NCI-H2081 (cell line): ENCODE data around the gene FCHO1.
A peak's percentile ranks its signal among the peaks of the same experiment; 100 is the strongest.
"Not testable (repeated sequence)": the region's sequence is repeated elsewhere in the genome, so short reads cannot be mapped to it uniquely, and the experiment has no call there.

Experiments used
- DNase-seq, 2 experiments: peaks; one replicate each; lab custom pipeline; 2025; lab: John Stamatoyannopoulos, UW

Gene FCHO1

DNA sequence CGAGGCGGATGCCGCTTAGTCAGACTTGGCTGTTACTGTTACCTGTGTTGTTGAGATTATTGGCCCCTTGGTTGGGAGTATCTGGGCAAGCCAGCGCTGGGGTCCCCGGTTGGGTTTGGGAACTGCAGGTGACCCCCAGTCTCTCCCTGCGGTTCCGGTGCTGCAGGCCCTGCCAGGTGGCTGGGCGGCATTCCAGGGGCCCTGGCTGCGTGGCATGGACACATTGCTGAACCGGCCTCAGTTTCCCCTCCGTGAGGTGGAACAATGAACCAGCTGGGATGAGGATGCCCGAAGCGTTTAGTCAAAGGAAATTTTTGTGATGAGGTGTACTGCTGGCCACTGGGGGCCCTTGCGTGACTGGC lies 44.2 kb downstream of the FCHO1 start:
- DNase-seq = no peak

DNA sequence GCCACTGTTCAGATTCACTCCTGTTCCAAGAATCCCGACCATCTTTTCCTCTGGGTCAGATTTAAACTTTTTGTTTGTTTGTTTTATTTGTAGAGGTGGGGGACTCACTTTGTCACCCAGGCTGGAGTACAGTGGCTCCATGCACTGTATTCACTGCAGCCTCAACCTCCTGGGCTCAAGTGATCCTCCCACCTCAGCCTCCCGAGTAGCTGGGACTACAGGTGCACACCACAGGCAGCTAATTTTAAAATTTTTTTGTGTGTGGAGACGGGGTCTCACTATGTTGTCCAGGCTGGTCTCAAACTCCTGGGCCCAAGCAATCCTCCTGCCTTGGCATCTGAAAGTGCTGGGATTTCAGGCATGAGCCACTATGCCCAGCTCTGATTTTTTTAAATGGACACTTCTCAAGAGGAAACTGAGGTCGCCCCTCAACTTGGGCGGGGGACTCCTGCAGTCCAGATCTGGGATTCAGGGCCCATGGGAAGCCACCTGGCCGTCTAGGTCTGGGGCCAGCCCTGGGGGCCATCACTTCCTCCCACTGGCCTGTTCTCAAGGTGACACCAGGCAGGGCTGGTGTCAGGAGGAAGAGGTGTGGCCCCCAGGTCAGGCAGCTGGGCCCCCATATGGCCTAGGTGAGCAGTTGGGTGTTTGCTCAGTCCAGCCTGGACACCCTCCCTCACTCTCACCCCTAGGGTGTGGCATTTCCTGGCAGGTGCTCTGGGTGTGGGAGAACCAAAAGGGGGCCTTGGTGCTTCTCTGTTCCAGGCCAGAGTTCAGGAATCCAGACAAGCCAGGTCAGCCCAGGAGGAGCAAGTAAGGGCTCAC lies 44.9 kb downstream of the FCHO1 start:
- no peak for DNase-seq

DNA sequence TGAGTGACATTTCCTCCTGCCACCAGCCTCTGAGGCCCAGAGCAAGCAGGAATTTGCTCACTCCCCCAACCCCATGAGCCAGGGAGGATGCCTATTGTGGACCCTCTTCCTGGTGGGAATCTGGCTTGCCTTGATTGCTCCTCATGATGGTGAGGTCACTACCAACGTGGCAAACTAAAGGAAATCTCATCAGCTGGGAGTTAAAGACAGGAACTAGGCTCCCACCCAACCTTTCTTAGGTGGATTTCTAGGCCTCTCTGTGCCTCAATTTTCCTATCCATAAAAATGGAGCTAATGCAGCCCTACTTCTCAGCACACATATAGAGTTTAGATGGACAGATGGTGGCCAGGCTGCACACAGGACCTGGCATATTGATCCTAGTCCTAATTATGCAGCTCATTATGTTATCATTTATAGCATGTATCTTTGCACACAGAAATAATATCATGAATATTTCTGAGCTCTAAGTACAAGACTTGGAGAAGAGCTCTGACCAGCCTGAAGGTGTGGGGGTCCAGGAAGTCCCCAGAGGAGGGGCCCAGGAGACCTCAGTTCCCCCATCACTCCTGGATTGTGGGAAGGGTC lies 45.7 kb downstream of the FCHO1 start:
- no peak for DNase-seq

DNA sequence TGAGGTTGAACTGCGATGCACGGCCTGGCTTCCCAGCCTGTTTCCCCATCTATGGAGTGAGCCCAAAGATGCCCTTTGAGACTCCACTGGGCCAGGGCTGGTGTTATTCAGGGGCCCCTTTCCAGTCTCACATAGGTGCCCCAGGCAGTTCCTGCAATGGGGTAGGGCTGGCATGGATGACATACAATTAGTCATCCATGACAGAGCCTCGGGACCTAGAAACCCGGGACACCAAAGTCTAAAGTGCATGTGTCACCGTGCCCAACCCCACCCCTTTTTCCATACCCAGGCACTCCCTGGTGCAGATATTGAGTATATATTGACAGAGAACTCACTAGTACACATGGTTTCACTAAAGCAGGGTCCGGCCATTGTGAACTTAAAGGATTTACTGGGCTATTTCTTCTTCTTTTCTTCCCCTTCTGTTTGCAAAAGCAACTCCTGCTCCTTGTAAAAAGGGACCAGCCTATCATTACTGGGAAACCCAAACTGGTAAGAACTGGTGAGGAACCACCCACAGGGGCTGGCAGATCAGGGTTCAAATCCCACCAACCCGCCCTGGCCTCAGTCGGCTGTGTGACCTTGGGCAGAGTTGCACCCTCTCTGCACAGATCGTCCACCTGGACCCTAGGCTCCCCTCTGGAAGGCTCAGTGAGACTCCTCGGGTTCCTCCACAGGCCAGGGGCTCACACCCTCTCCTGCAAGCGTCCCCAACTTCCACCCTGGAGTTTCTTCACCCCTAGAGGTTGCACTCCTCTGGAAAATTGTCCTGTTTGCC lies 46.3 kb downstream of the FCHO1 start:
- DNase-seq = no peak

DNA sequence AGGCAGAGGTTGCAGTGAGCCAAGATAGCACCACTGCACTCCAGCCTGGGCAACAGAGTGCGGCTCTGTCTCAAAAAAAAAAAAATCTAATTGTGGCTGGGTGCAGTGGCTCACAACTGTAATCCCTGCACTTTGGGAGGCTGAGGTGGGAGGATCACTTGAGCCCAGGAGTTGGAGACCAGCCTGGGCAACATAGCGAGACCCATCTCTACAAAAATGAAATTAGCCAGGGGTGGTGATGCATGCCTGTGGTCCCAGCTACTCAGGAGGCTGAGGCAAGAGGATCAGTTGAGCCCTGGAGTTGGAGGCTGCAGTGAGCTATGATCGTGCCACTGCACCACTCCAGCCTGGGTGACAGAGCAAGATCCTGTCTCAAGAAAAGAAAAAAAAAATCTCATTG lies 47.3 kb downstream of the FCHO1 start:
- DNase-seq = not testable (repeated sequence)

DNA sequence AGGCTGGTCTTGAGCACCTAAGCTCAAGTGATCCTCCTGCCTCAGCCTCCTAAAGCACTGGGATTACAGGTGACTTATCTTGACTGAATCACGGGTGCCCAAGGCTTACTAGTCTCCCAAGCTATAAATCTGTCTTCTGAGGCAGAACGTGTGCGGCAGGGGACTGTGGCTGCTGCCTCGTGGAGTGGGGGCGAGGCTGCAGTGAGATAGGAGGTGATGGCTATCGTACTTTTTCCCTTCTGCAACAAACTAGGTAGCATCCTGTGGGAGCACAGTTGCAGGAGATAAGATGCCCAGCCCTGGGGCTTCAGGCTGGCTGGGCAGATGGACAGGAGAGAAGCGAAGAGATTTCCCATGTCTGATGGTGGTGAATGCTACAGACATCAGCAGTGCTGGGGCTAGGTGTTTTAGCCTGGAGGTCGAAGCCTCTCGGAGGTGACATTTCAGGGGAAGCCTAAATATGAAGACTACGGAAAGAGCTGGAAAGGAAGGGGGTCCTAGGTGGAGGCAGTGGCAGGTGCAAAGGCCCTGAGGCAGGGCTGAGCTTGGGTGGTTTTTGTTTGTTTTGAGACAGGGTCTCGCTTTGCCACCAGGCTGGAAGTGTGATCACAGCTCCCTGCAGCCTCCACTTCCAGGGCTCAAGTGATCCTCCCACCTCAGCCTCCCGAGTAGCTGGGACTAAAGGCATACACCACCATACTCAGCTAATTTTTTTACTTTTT lies 51.0 kb downstream of the FCHO1 start:
- no peak for DNase-seq

DNA sequence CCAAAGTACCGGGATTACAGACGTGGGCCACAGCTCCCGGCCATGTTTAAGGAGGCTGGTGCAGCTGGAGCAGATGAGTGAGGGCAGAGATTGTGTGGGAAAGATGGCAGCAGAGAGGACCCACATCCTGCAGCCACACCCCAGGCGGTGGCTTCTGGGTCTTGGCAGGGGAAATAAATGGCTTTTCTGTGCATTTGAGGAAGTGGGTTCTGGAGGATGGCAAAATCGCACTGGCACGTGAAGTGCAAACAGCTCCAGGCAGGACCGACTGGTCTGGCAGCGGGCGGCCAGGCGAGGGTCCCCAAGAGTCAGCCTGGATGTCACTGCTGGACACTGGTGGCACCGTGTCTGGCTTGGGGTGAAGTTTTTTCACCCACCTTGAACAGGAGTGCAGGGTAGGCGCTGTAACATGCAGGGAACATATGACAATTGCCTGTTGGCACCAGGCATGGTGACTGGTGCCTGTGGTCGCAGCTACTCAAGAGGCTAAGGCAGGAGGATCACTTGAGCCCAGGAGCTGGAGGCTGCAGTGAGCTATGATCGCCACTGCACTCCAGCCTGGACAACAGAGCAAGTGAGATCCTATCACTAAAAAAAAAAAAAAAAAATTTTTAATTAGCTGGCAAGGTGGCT lies 52.1 kb downstream of the FCHO1 start:
- DNase-seq = no peak

DNA sequence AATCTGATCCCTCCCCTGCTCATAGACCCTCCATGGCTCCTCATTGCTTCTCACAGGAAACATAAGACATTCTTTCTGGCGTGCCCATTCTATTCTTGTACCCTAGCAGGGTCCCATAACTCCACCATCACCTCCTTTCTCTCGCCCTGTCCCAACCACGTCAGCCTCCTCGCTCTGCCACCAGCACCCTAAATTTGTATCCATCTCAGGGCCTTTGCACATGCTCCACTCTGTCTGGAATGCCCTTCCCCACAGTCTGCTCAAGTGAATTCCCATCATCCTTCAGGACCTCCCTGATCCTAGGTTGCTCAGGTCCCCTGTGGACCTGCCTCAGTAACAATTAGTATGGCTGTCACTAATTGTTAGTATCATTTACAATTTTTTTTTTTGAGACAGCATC lies 54.1 kb downstream of the FCHO1 start:
- no peak for DNase-seq

DNA sequence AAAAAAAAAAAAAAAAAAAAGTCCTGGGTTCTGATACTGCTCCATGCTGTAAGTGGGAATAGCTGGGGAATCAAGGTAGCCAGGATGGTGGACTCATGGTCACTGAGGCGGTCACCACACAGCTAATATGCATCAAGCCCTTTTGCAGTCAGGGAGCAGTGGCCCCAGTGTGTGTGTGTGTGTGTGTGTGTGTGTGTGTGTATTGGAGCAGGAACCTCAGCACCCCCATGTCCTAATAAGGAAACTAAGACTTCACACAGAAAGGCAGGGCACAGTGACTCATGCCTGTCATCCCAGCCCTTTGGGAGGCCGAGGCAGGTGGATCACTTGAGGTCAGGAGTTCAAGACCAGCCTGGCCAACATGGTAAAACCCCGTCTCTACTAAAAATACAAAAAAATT lies 55.7 kb downstream of the FCHO1 start:
- no peak for DNase-seq

DNA sequence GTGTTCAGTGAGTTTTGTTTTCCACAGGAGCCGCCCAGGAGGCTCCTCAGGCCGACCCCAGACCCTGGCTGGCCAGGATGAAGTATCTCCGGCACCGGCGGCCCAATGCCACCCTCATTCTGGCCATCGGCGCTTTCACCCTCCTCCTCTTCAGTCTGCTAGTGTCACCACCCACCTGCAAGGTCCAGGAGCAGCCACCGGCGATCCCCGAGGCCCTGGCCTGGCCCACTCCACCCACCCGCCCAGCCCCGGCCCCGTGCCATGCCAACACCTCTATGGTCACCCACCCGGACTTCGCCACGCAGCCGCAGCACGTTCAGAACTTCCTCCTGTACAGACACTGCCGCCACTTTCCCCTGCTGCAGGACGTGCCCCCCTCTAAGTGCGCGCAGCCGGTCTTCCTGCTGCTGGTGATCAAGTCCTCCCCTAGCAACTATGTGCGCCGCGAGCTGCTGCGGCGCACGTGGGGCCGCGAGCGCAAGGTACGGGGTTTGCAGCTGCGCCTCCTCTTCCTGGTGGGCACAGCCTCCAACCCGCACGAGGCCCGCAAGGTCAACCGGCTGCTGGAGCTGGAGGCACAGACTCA lies 56.5 kb downstream of the FCHO1 start:
- DNase-seq = no peak

DNA sequence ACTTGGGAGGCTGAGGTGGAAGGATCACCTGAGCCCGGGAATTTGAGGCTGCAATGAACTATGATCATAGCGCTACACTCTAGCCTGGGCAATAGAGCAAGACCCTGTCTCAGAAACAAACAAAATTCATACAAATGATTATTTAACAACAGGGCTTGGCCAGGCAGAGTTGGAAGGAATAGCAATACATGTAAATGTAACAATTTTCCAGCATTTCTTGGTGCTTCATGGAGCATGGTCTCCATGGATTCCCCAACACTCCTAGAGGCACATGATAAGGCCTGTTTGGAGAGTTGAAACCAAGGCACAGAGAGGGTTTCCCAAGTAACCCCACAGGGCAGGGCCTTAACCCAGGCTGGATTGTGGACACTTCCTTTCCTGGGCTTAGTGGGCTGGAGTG lies 59.8 kb downstream of the FCHO1 start:
- no peak for DNase-seq

DNA sequence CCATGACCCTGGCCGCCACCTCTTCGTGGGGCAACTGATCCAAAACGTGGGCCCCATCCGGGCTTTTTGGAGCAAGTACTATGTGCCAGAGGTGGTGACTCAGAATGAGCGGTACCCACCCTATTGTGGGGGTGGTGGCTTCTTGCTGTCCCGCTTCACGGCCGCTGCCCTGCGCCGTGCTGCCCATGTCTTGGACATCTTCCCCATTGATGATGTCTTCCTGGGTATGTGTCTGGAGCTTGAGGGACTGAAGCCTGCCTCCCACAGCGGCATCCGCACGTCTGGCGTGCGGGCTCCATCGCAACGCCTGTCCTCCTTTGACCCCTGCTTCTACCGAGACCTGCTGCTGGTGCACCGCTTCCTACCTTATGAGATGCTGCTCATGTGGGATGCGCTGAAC lies 60.4 kb downstream of the FCHO1 start:
- no peak for DNase-seq

DNA sequence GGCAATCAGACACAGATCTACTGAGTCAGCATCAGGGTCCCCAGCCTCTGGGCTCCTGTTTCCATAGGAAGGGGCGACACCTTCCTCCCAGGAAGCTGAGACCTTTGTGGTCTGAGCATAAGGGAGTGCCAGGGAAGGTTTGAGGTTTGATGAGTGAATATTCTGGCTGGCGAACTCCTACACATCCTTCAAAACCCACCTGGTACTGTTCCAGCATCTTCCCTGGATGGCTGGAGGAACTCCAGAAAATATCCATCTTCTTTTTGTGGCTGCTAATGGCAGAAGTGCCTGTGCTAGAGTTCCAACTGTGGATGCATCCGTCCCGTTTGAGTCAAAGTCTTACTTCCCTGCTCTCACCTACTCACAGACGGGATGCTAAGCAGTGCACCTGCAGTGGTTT lies 60.8 kb downstream of the FCHO1 start:
- no peak for DNase-seq

DNA sequence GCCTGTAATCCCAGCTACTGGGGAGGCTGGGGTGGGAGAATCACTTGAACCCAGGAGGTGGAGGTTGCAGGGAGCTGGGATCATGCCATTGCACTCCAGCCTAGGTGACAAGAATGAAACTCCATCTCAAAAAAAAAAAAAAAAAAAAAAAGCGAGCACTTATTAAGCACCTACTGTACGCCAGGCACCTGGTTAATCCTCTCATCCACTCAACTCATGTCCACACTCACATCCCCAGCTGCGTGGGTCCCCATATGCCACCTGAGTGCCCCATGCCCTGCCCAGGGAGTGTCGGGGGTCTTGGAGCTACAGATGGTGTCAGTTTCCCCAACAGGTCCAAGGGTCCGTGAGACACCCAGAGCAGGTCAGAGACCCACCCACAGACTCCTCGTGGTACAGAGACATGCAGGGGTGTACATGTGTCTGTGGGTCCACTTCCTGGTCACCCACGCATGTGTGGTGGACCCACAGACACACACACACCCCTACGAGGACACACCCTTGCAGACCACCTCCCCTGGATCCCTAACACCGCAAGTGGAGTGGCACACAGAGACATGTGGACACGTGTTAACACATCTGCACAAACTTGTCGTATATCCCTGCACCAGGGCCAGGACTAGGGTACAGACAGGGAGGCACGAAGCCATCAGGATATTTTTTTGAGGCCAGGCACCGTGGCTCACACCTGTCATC lies 66.5 kb downstream of the FCHO1 start:
- no peak for DNase-seq

DNA sequence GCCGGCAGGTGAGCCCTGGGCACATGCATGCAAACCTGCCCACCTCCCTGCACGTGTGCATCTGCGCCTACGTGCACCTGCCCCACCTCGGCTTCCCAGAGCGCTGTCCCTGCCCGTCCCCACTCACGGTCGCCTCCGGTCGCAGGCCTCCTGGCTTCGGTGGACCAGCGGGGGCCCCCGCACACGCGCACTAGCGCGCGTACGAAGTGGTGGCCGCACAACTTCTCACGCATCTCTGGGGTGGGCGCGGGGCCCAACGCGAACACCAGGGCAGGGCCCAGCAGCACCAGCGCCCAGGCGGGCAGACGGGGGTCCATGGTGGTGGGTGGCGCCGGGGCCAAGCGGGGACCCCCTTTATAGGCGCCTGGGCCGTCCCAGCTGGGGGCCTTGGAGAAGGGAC lies 69.9 kb downstream of the FCHO1 start, which contains the start of gene INSL3:
TSS of gene INSL3 (minus strand) at position 330 of the 400 bp plus-strand sequence. CDS start at position 317, 13 bp downstream.
- DNase-seq = no peak

DNA sequence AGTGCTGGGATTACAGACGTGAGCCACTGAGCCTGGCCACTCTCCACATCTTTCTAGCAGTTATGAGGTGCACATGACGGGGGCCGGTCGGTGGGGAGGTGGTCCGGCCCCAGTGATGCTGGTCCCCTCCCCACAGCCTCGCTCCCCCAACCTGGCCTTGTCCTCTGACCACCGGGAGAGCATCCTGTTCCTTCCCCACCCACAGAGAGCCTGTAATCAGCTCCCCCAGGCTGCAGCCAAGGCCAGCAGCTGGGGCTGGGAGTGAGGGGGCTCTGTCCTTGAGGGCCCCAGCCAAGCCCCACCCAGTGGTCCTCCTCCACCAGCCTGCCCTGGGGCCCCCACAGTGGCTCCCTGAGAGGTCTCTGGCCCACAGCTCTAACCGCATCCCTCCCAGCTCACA lies 73.1 kb downstream of the FCHO1 start:
- DNase-seq = no peak

DNA sequence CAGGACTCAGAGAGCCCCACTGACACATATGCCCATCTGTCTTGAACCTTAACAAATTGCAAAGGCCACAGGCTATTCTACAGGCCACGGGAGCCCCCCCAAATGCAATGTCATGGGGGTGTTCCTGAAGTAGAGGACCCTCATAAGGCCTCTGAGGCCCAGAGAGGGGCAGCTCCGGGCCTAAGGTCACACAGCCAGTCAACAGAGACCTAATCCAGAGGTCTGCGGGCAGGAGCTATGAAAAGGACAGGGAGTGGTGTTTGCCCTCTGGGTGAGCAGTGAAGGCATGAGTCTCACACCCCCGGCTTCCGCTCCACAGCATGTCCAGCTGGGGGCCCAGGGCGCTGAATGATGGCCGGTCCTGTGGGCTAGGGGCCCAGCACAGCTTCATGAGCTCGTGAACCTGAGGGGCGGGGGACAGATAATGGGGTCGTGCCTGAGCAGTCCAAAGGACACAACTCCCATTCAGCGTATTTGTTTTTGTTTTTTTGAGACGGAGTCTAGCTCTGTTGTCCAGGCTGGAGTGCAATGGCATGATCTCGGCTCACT lies 75.3 kb downstream of the FCHO1 start:
- no peak for DNase-seq

DNA sequence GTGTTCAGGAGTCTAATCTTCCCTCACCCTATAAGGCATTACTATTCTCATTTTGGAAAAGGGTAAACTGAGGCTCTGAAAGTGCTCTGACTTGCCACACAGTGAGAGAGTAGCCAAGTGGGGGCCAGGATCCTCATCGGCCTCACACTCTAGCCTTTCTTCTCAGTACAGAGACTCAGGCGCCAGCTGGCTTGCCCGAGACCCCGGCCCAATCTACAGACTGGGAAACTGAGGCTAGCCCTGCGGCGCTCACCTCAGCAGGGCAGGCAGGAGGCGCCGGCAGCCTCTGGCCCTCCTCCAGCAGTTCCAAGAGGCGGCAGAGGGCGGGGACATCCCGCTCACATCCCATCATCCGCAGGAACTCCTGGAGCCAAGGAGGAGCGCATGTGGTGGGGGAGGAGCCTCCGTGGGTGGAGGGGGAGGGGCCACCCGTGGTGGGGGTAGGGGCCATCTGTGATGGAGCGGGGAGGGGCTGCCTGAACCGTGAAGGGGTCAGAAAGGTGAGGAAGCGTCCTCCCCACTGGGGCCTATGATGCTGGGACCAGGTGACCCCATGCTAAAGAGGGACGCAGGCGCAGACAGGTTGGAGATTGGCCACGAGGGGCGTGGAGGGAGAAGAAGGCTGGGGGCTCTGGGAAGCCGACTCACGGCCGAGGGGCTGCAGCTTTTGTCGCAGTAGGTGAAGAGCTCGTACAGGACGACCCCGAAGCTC lies 78.7 kb downstream of the FCHO1 start:
- peak; percentile 51 to 57 for DNase-seq

DNA sequence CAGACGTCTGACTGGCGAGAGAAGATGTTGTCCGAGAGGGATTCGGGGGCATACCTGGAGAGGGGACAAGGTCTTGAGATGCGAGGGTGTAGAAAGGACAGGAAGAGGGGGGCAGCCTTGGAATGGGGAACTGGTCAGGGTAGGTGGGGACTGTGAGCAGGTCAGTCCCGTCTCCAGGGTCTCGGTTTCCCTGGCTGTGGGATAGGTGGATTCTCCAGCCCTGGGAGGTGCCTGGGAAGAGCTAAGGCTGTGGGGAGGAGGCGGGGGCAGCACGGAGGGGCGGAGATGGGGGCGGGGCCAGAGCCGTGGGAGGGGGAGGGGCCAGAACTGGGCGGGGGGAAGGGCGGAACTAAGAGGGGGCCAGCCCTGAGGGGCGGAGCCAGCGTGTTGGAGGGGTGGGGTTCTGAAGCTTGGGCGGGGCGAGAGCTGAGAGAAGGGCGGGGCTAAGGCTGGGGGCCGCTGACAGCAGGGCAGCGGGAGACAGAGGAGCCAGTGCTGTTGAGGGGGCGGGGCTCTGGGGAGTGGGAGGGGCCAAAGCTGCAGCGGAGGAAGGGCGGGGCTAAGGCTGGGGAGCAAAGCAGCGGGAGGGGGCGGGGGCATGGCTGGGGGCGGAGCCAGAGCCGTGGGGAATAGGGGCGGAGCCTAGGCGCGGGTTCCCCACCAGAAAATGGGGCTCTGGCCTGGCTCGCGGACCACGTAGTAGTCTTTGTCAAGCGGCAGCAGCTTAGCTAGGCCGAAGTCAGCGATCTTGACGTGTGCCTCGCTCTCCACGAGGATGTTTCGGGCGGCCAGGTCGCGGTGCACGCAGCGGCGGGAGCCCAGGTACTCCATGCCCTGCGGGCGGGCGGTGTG lies 79.5 kb downstream of the FCHO1 start:
- peak; percentile 29 to 74 for DNase-seq
